ENCODE data around the gene CCDC149. TPM values are rescaled to one million over a fixed set of nuclear protein-coding genes. Genes with fewer than 3 reads are reported as not detected.

Gene CCDC149
- total RNA-seq: 11.7 TPM
- long read RNA-seq, transcript CCDC149-204 (12 exons, 3,869 nt): major isoform, 14 of 26 reads
- long read RNA-seq, partial matches to known transcripts: 5 of 26 reads
- long read RNA-seq, other reads (novel, unspliced or antisense): 7 of 26 reads

- DNase-seq (ENCODE audit: low spot score): peak; percentile 80
- intact Hi-C loops (cut with DNase I): loop anchor here (5.0 kb wide), 4 partner anchors 65 to 440 kb away; partner anchors contain the start of genes DHX15 and SOD3
These were observed at the start of gene CCDC149 for GRCh38 chr4:24912252-24913118. Gene CCDC149 (minus strand): TSS chr4:24913042. CDS start chr4:24912864, 178 bp downstream.

- no peak for DNase-seq (ENCODE audit: low spot score)
These were observed 45.0 kb upstream of the CCDC149 start for GRCh38 chr4:24957886-24958285.

GRCh38 chr4:24956763-24957162 lies 43.9 kb upstream of the CCDC149 start:
- DNase-seq (ENCODE audit: low spot score): no peak
- intact Hi-C loops (cut with DNase I): no loop called here

More at GRCh38 chr4:24957886-24958285, 45.0 kb upstream of the CCDC149 start:
- intact Hi-C loops (cut with DNase I): no loop called here

- intact Hi-C loops (cut with DNase I): no loop called here
- no peak for DNase-seq (ENCODE audit: low spot score)
These were observed 43.2 kb upstream of the CCDC149 start for GRCh38 chr4:24956091-24956490.

- intact Hi-C loops (cut with DNase I): no loop called here
These were observed 39.8 kb upstream of the CCDC149 start for GRCh38 chr4:24952667-24953066.

GRCh38 chr4:24949970-24950369 lies 37.1 kb upstream of the CCDC149 start:
- DNase-seq (ENCODE audit: low spot score): no peak
- intact Hi-C loops (cut with DNase I): no loop called here

More at GRCh38 chr4:24952667-24953066, 39.8 kb upstream of the CCDC149 start:
- no peak for DNase-seq (ENCODE audit: low spot score)

- intact Hi-C loops (cut with DNase I): no loop called here
- no peak for DNase-seq (ENCODE audit: low spot score)
These were observed 25.1 kb upstream of the CCDC149 start for GRCh38 chr4:24937917-24938281.

- intact Hi-C loops (cut with DNase I): no loop called here
- DNase-seq (ENCODE audit: low spot score): no peak
These were observed 24.5 kb upstream of the CCDC149 start for GRCh38 chr4:24937176-24937916.

GRCh38 chr4:24935856-24936255 lies 23.0 kb upstream of the CCDC149 start:
- no peak for DNase-seq (ENCODE audit: low spot score)
- intact Hi-C loops (cut with DNase I): no loop called here

- DNase-seq (ENCODE audit: low spot score): no peak
- intact Hi-C loops (cut with DNase I): no loop called here
These were observed 21.5 kb upstream of the CCDC149 start for GRCh38 chr4:24934311-24934710.

GRCh38 chr4:24933684-24934275 lies 20.9 kb upstream of the CCDC149 start:
- intact Hi-C loops (cut with DNase I): no loop called here
- DNase-seq (ENCODE audit: low spot score): no peak

- no peak for DNase-seq (ENCODE audit: low spot score)
- intact Hi-C loops (cut with DNase I): no loop called here
These were observed 19.8 kb upstream of the CCDC149 start for GRCh38 chr4:24932515-24933225.

GRCh38 chr4:24930151-24930550 lies 17.3 kb upstream of the CCDC149 start:
- no peak for DNase-seq (ENCODE audit: low spot score)
- intact Hi-C loops (cut with DNase I): no loop called here

GRCh38 chr4:24928708-24929107 lies 15.9 kb upstream of the CCDC149 start:
- intact Hi-C loops (cut with DNase I): no loop called here

GRCh38 chr4:24927049-24927448 lies 14.2 kb upstream of the CCDC149 start:
- intact Hi-C loops (cut with DNase I): no loop called here

More at GRCh38 chr4:24928708-24929107, 15.9 kb upstream of the CCDC149 start:
- DNase-seq (ENCODE audit: low spot score): no peak

GRCh38 chr4:24924309-24924781 lies 11.5 kb upstream of the CCDC149 start:
- intact Hi-C loops (cut with DNase I): no loop called here

More at GRCh38 chr4:24927049-24927448, 14.2 kb upstream of the CCDC149 start:
- no peak for DNase-seq (ENCODE audit: low spot score)

GRCh38 chr4:24923550-24923949 lies 10.7 kb upstream of the CCDC149 start:
- intact Hi-C loops (cut with DNase I): no loop called here
- no peak for DNase-seq (ENCODE audit: low spot score)

More at GRCh38 chr4:24924309-24924781, 11.5 kb upstream of the CCDC149 start:
- DNase-seq (ENCODE audit: low spot score): no peak

GRCh38 chr4:24923002-24923401 lies 10.2 kb upstream of the CCDC149 start:
- intact Hi-C loops (cut with DNase I): no loop called here
- no peak for DNase-seq (ENCODE audit: low spot score)

- intact Hi-C loops (cut with DNase I): no loop called here
These were observed 9.6 kb upstream of the CCDC149 start for GRCh38 chr4:24922416-24922815.

More at GRCh38 chr4:24922416-24922815, 9.6 kb upstream of the CCDC149 start:
- DNase-seq (ENCODE audit: low spot score): no peak
